Stimulated activated naive CD4-positive, alpha-beta T cell treated with Interleukin-2 at 50 U/mL for 16 hours (primary cell): ENCODE results near the gene MEF2B.
A peak's percentile ranks its signal among the peaks of the same experiment; 100 is the strongest.
"Not testable (repeated sequence)": the region's sequence is repeated elsewhere in the genome, so short reads cannot be mapped to it uniquely, and the experiment has no call there.

ENCODE experiments used
- DNase-seq: peaks from one replicate; lab custom pipeline; 2025; lab: John Stamatoyannopoulos, UW

Gene MEF2B

GRCh38 chr19:19192910-19193423 lies 22.9 kb upstream of the MEF2B start:
- DNase-seq, result no peak

DNA sequence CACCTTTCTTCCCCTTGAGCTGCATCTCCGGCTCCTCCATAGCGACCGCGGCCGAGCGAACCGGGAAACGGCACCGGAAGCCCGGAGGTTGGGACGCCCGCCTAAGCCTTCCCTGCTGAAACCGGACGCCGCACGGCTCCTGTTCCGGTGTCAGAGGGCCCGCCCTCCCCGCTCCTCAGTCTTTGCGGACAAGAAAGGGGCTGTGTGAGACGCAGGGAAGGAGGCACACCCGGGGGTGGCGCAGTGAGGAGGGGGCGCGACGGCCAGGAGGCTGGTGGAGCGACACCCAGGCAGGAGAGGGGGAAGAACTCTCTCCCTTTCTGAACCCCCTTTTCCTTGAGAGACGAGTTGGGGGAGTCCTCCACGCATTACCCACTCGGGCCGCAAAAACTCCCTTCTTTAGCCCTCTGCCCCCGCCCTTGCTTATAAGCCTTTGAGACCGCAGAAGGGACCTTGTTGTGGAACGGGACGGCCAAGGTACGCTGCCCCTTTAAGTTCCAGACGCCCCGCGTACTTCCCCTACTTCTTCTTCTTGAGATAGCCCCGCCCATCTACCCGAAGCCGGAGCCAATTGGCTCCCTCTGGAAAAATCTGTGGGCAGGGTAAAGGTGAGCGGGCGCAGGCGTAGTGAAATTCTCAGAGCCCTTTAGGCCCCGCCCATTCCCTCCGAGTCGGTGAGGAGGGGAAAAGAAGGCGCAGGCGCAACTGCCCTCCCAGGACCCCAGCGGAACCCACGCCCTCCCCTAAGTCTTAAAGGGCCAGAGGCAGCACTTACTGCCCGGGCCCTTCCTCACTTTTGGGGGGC lies 22.2 kb upstream of the MEF2B start, which contains the start of the genes BORCS8 and RFXANK:
Gene BORCS8 (minus strand): TSS at position 75 of the 805 bp plus-strand sequence. CDS start 35 bp downstream, at position 40.
Gene RFXANK (plus strand): TSS at position 181 of the 805 bp plus-strand sequence. CDS start 1,689 bp downstream, outside the sequence.
- DNase-seq, result peak; percentile 98

- DNase-seq, result no peak
Observed at GRCh38 chr19:19191768-19192077, 21.7 kb upstream of the MEF2B start.

DNA sequence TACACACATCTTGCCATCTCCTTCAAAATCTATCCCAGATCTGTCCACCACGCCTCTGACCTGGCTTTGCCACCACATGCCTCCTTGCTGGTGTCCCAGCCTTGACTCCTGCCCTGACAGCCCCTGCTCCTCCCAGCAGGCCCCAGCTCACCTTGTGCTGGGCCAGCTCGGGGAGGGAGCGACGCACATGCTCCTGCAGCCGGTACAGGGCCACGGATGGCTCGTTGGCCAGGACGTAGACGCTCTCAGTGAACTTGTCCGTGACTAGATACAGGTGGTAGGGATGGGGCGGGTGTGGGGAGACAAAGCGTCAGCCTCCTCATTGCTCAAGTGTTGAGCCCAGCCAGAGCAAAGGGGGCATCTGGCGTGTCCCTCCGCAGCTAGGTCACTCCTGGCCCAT lies 16.7 kb upstream of the MEF2B start:
- no peak for DNase-seq

DNA sequence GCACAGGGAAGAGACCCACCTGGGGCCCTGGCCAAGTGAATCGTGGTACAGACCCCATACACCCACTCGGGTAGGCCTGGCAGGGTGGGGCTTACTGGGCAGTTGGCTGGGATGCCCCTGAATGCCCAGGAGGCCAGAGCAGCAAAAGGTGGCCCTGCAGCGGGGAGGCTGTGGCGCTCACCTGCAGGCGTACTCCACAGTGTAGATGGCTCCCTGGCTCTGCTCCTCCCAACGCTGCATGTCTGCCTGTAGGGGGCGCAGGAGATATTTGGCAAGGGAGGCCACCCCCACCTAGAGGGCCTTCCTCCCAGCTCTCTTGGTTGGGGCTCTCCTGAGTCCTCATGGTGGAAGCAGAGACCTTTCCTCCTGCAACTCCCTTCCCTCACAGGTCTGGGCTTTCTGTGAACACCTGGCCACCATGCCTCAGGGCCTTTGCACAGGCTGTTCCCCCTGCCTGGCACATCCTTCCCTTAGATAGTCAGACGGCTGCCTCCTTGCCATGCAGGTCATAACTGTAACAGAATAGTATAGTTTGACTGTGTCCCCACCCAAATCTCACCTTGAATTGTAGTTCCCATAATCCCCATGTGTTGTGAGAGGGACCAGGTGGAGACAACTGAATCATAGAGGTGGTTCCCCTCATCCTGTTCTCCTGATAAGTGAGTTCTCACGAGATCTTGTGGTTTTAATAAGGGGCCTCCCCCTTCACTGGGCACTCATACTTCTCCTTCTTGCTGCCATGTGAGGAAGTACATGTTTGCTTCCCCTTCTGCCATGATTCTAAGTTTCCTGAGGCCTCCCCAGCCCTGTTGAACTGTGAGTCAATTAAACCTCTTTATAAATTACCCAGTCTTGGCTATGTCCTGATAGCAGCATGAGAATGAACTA lies 16.0 kb upstream of the MEF2B start:
- peak; percentile 64 for DNase-seq

GRCh38 chr19:19181488-19181998 lies 11.5 kb upstream of the MEF2B start:
- DNase-seq, result no peak

DNA sequence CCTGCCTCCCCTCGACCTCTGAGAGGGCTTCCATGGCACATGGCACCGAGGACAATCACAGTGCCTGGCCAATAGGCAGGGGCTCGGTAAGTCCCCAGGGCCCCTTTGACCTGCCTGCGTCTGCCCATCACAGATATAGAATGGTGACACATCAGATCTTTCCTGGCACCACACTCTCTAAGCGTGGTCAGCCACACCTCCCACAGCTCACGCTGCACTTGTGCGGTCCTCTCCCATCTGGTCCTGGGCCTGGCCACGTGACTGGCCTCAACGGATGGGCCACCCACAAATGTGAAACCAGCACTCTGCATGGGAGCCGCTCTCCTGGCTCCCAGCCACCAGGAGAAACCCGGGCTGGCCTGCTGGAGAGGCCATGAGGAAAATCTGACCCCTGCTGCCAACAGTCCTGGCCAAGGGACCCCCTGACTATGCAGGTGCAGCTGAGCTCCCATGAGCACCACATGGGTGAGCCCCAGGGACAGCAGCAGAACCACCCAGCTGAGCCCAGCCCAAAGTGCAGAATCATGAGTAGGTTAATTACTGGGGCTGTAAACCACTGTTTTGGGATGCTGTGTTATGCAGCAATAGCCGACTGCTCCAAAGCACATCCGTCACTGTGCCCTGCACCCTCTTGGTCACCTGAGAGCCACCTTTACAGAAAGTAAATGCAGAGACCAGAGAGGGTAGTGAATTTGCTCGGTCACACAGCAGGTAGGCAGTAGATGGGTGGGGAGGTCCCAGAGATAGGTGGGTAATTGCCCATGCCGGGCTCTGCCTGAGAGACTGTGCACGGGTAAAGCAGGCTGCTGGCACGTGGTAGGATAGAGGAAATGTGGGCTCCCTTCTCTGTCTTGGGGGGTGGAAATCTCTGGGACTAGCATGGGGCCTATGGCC lies 9.7 kb upstream of the MEF2B start:
- DNase-seq, result no peak

DNA sequence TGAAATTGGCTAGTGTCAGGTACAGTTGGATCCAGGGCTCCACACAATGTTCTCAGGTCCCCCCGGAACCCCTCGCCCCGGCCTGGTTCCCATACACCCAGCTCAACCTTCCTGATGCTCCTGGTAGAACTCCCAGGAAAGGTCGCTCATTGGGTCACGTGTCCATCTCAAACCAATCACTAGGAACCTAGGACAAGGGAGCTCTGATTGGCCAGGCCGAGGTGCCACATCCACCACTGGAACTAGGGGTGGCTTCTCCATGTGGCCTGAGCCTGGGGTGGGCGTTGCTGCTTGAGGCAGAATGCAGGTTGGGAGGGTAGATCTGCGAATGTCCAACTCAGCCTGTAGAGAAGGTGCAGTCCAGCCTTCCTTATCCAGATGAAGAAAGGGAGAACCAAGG lies 6.9 kb upstream of the MEF2B start:
- no peak for DNase-seq

- DNase-seq, result not testable (repeated sequence)
Observed at GRCh38 chr19:19173243-19173642, 3.2 kb upstream of the MEF2B start.

- DNase-seq, result no peak
Observed at GRCh38 chr19:19171821-19172532, 1.9 kb upstream of the MEF2B start.

GRCh38 chr19:19170873-19171672 lies 1.0 kb upstream of the MEF2B start:
- no peak for DNase-seq

DNA sequence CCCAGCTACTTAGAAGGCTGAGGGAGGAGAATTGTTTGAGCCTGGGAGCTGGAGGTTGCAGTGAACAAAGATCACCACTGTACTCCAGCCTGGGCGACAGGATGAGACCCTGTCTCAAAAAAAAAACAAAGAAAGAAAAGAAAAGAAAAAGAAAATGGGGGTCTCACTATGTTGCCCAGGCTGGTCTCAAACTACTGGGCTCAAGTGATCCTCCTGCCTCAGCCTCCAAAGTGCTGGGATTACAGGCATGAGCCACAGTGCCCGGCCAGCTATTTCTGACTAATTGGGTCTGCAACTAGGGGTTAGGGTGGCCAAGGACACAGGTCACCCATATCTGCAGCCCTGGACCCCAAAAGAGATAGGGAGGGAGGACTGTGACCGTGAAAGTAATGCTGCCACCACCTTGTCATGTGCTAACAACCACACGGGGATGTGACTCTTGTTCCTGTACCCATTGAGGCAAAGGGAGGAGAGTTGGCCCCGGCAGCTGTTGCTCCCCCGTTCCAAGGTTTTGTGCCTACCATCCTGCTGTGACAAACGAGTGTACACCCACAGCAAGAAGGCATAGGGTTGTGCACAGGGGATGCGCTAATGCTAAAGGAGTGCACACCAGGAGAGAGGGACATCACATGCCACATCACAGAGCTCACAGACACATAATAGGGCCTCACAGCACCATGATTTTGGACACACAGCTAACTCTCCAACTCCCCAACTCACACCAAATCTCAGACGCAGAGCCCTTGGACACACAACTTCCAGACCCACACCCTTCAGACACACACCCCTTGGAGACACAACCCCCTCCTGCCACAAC lies 619 bp downstream of the MEF2B start:
- DNase-seq, result no peak

GRCh38 chr19:19167612-19168011 lies 2.5 kb downstream of the MEF2B start:
- DNase-seq, result no peak

DNA sequence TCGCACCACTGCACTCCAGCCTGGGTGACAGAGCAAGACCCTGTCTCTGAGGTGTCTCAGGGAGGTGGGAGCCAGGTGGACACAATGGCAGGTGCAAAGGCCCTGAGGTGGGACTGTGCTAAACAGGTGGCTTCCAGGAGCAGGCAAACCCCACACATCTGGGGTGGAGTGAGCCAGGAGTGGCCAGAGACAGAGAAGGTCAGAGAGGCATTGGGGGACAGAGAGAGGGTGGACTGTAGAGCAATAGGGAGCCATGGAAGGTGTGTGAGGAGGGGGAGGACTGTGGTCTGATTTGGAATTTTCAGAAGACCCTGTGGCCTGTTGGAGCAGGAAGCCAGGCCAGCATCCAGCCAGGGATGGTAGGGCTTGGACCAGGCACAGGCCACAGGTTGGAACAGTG lies 4.7 kb downstream of the MEF2B start:
- DNase-seq, result no peak

DNA sequence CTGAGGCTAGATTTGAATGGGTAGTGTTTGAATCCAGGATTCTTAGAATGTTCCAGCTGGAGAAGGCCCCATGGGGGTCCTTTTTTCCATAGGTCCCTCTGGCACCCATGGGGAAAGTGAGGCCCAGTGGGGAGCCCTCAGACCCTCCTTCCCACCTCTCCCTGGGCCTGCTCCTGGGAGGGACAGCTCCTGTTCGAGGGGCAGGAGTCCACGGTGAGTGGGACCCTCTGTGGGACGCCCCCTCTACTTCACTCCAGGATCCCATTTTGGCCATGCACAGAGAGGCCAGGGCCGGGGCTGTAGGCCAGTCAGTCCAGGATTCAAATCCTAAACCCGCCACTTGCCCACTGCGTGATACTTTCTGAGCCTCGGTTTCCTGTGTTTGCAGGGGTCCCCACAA lies 7.6 kb downstream of the MEF2B start:
- no peak for DNase-seq

DNA sequence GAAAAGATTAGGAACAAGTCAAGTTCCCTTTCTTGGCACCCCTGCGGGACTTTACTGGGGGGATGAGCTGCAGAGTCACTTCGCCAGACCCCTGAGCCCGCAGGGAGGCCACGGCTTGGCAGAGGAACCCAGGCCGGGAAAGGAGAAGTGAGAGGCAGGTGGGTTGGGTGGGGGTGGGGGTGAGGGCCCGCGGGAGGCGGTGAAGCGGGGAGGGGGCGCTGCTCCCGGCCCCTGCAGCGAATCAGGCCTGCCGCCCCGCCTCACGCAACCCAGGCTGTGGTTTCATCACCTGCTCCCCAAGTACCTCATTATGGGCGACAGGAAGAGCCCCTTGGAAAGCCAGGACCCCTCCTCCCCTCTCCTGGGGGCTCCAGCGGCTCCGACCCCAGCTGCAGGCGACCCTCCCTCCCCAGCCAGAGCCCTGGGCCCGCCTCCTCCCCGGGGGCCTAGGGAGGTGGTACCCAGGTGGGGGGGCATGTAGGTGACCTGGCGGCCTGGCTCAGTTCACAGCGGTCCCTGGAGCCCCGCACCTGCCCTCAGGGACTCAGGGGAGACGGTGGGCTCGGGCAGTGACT lies 9.5 kb downstream of the MEF2B start:
- DNase-seq, result no peak

DNA sequence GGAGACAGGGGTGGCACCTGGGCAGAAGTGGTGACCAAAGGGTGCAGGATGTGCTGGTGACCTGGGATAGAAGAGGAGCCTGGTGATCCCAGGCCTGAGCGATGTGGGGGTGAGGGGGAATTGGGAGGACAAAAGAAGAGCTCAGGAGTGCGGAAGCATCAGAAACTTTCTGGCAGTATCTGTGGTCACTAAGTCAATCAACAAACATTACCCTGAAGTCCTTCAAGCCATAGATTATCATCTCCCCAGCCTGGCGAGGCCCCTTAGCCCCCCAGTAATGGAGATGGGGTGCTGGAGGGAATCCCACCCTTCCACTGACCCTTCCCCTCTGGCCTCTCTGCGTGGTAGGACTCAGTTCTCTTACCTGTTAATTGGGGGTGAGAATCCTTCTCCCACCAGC lies 10.5 kb downstream of the MEF2B start:
- DNase-seq, result no peak

GRCh38 chr19:19157808-19158207 lies 12.3 kb downstream of the MEF2B start:
- no peak for DNase-seq
